ENCODE measurements around the gene RPS19. TPM values are rescaled to one million over a fixed set of nuclear protein-coding genes. Genes with fewer than 3 reads are reported as not detected.

RPS19 gene
- total RNA-seq, 1 donor from 2014 or later, result 3,078 TPM

- H3K4me3 Mint-ChIP-seq (ENCODE audit: unreplicated experiment), result peak overlapping the region; percentile 92
- Histone ChIP-seq H3K4me2 (ENCODE audit: low read length) (peak overlapping the region; percentile 98), H3K79me2 (ENCODE audit: insufficient read depth, low read length) (peaks cover 47% of the 10 kb centered on the region), H3K9ac (ENCODE audit: low read length) (peak overlapping the region; percentile 90), H3K27ac (ENCODE audit: low read depth, low read length) (peak overlapping the region; percentile 56), H4K20me1 (ENCODE audit: insufficient read depth, low read length) (peaks cover 35% of the 10 kb centered on the region), H3K4me1 (ENCODE audit: insufficient read depth, low read length) (peaks cover 32% of the 10 kb centered on the region), H3K27me3 (ENCODE audit: insufficient read depth, low read length) (no peaks in the 10 kb centered on the region), H2AFZ (ENCODE audit: low read depth, low read length) (peak overlapping the region; percentile 81), H3K36me3 (ENCODE audit: insufficient read depth, low read length) (peaks cover 3% of the 10 kb centered on the region), H3K4me3 (ENCODE audit: insufficient read depth, low read depth, low read length) (peak overlapping the region; percentile 79), H3K9me3 (ENCODE audit: insufficient read depth, low read depth, low read length) (no peaks in the 10 kb centered on the region)
- no peaks in the 10 kb centered on the region for H3K9me3 Mint-ChIP-seq (ENCODE audit: unreplicated experiment)
- H3K36me3 Mint-ChIP-seq (ENCODE audit: low read depth, unreplicated experiment), result peaks cover 12% of the 10 kb centered on the region
- FAIRE-seq, result no peak
- H3K27me3 Mint-ChIP-seq (ENCODE audit: low read depth, unreplicated experiment), result peaks cover 5% of the 10 kb centered on the region
- H3K4me1 Mint-ChIP-seq (ENCODE audit: low read depth, unreplicated experiment), result peaks cover 21% of the 10 kb centered on the region
- DNase-seq (ENCODE audit: low read depth), result peak; percentile 91
- TF ChIP-seq EZH2 (IDR thresholded peaks at IDR 0.05; ENCODE audit: insufficient read depth, low read length) (no peak), CTCF (IDR thresholded peaks at IDR 0.05; ENCODE audit: insufficient read depth, low read depth, low read length) (no peak)
- H3K27ac Mint-ChIP-seq (ENCODE audit: unreplicated experiment), result peak overlapping the region; percentile 22
These were observed 24.0 kb downstream of the RPS19 start for GRCh38 chr19:41883821-41884733.

- Histone ChIP-seq H2AFZ (ENCODE audit: low read depth, low read length) (no peak overlapping the region), H4K20me1 (ENCODE audit: insufficient read depth, low read length) (peaks cover 60% of the 10 kb centered on the region), H3K9me3 (ENCODE audit: insufficient read depth, low read depth, low read length) (no peaks in the 10 kb centered on the region), H3K4me2 (ENCODE audit: low read length) (peak overlapping the region; percentile 63), H3K36me3 (ENCODE audit: insufficient read depth, low read length) (peaks cover 9% of the 10 kb centered on the region), H3K27ac (ENCODE audit: low read depth, low read length) (peak overlapping the region; percentile 67), H3K4me1 (ENCODE audit: insufficient read depth, low read length) (peaks cover 32% of the 10 kb centered on the region), H3K4me3 (ENCODE audit: insufficient read depth, low read depth, low read length) (no peak overlapping the region), H3K9ac (ENCODE audit: low read length) (peak overlapping the region; percentile 20), H3K79me2 (ENCODE audit: insufficient read depth, low read length) (peaks cover 63% of the 10 kb centered on the region), H3K27me3 (ENCODE audit: insufficient read depth, low read length) (no peaks in the 10 kb centered on the region)
- Mint-ChIP-seq H3K27ac (ENCODE audit: unreplicated experiment) (peak overlapping the region; percentile 69), H3K9me3 (ENCODE audit: unreplicated experiment) (no peaks in the 10 kb centered on the region), H3K4me3 (ENCODE audit: unreplicated experiment) (peak overlapping the region; percentile 64), H3K4me1 (ENCODE audit: low read depth, unreplicated experiment) (peaks cover 25% of the 10 kb centered on the region), H3K27me3 (ENCODE audit: low read depth, unreplicated experiment) (no peaks in the 10 kb centered on the region), H3K36me3 (ENCODE audit: low read depth, unreplicated experiment) (peaks cover 19% of the 10 kb centered on the region)
- DNase-seq (ENCODE audit: low read depth), result no peak
- TF ChIP-seq CTCF (IDR thresholded peaks at IDR 0.05; ENCODE audit: insufficient read depth, low read depth, low read length), result no peak
- TF ChIP-seq EZH2 (IDR thresholded peaks at IDR 0.05; ENCODE audit: insufficient read depth, low read length), result no peak
- FAIRE-seq, result no peak
These were observed 27.0 kb downstream of the RPS19 start for GRCh38 chr19:41886761-41887710.

All from astrocyte (in vitro differentiated cells and primary cell).